HL-60/S4 (cell line): ENCODE data around the gene NTF4.
"Not testable (repeated sequence)": the region's sequence is repeated elsewhere in the genome, so short reads cannot be mapped to it uniquely, and the experiment has no call there.

ENCODE experiments used
- in situ Hi-C: fragments of 300-500 bp; cut with MboI; formaldehyde crosslinking; loops from 2 replicates; pipeline ENCODE4 v1.14.3; 2022; ENCODE audit warnings: low sequenced_read_pairs

The NTF4 gene

DNA sequence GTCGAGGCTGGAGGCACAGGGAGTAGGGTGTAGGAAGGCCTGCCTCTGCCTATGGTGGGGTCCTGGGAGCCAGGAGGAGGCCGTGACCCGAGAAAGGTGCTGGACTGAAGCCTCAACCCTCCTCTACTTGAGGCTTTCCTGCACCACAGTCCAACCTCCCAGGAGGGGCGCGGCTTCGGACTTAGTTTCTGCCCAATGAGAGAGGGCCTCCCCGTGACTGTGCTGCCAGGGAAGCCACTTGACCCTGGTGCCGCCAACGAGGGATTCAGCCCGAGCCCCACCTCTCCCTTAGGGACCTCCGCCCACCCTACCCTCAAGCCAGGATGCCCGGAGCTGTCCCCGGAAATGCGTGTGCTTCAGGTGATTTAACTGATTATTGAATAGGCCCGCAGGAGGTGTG, 40.4 kb downstream of the NTF4 start, which contains the start of gene CGB3:
CGB3 (minus strand) TSS at position 101 of the 400 bp plus-strand sequence. CDS start 362 bp downstream, outside the sequence.
- in situ Hi-C loops: not testable (repeated sequence)

- in situ Hi-C loops: no loop called here
These were observed 42.5 kb downstream of the NTF4 start for GRCh38 chr19:49022116-49022515.

- in situ Hi-C loops: no loop called here
These were observed 43.4 kb downstream of the NTF4 start for GRCh38 chr19:49020931-49021895.

GRCh38 chr19:49020342-49020741, 44.3 kb downstream of the NTF4 start:
- in situ Hi-C loops: no loop called here

- in situ Hi-C loops: no loop called here
These were observed 45.2 kb downstream of the NTF4 start for GRCh38 chr19:49019242-49019932.

DNA sequence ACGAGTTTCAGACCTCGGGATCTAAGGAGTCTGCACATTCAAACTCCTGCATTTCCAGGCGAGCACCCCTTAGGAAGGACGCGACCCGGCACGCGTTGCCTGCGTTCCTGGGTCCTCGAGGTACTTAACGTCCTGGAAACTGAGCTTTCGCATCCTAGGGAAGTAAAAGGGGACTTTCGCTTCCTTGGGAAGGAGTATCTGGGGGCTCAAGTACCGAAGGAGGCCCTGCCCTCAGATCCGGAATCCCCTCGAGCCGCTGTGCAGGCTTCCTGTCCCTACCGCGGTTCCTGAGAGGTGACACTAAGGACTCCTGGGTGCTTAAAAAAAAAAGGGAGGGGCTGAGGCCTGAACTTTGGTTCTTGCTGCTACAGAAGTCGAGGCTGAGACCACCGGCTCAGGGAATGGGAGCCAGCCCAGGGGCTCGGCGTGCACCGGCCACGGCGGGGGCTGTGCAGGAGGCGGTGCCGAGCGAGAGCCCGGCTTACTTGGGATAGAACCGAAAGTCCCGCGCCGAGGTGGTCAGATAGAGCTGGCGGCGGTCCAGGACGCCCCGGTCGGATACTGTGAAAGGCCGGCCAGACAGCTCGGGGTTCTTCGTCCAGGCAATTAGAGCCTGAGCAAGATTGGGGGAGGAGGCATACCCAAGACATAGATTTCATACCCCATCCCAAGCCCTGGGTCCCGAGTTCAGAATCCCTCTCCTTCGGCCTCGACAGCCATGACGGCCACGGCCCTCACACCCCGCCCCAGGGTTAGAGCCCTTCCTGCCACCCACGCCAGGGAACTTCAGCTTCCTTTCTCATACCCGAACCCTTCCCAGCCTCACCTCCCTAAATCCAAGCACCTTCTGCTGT, 46.0 kb downstream of the NTF4 start:
- in situ Hi-C loops: not testable (repeated sequence)

DNA sequence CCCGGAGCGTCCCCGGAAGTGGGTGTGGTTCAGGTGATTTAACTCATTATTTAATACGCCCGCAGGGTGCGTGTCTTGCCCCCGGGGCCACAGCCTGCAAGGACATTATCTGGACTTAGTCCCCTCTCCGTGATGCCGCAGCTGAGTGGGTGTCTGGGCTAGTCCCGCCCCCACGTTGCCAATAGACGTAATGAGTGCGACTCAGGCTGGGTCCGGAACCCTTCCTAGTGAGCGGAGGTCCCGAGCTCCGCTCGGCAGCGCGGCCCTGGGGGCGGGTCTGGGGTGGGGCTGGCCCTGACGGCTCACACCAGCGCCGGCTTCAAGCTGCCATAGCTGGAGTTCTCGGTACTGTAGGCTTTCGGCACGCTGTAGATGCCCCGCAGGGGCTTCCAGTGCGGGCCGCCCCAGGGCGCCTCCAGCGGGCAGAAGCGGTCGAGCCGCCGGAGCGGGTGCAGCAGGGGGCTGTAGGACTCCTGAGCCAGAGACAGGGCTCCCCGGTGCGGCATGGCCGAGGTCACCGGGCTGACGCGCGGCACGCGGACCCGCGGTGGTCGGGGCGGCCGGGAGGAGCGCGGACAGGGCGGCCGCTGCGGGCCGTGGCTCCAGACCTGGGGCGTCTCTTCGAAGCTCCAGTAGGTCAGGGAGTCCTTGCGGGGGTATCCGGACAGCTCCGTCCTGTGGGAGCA, 46.8 kb downstream of the NTF4 start:
- in situ Hi-C loops: no loop called here

DNA sequence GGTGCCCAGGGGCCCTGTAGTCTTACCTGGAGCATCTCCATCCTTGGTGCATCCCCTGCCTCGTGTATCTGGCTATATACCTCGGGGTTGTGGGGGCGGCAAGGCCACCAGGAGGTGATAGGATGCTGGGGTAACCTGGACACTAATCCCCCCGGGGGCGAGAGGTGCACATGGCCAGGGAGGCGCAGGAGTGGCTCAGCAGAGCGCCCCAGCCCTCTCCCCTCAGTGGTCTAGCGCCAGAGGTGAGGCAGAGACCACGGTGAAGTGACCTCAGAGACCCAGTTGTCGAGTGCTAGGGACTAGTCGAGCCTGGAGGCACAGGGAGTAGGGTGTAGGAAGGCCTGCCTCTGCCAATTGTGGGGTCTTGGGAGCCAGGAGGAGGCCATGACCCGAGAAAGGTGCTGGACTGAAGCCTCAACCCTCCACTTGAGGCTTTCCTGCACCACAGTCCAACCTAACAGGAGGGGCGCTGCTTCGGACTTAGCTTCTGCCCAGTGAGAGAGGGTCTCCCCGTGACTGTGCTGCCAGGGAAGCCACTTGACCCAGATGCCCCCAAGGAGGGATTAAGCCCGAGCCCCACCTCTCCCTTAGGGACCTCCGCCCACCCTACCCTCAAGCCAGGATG, 47.5 kb downstream of the NTF4 start, which contains the start of gene LHB:
LHB (minus strand) TSS at position 51 of the 625 bp plus-strand sequence; CDS start at position 41, 10 bp downstream.
- in situ Hi-C loops: no loop called here

GRCh38 chr19:49016067-49016839, 48.4 kb downstream of the NTF4 start:
- in situ Hi-C loops: no loop called here

- in situ Hi-C loops: no loop called here
These were observed 49.8 kb downstream of the NTF4 start for GRCh38 chr19:49014870-49015255.

GRCh38 chr19:49014123-49014869, 50.3 kb downstream of the NTF4 start:
- in situ Hi-C loops: no loop called here

DNA sequence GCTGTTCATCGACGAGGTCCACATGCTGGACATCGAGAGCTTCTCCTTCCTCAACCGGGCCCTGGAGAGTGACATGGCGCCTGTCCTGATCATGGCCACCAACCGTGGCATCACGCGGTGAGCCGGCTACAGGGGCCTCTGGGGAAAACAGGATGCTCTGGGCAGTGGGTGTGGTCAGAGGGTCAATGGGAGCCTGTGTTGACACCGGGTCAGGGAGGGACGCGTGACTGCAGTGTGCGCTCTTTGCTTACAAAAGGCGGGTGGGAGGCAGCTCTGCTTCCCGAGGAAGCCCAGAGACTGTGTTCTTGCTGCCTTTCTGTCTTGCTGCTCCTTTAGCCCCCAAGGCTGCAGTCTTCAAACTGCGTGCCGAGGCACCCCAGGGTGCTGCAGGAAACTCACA, 53.4 kb downstream of the NTF4 start:
- in situ Hi-C loops: no loop called here
